Measurements from ENCODE around the gene SLC6A13.
A peak's percentile ranks its signal among the peaks of the same experiment; 100 is the strongest.

SLC6A13 gene

DNA sequence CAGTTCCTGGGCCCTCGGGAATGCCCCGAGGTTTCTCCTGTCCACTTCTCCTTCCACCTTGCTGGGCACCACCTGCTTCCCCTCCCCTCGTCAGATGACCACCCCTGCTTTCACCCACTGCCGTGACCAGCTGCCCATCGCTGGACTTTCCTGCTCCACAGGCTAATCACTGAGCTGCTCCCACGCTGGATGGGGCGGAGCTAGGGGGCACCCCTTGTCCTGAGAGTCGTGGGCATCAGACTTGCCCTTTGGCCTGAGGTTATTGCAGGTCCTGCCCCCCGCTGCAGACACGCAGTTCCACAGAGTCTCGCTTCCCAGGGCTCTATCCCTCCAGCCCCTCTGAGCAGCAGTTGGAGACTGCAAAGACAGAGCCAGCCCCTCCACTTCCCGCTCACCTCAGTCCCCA, 49.1 kb downstream of the SLC6A13 start:
- DNase-seq, result no peak

DNA sequence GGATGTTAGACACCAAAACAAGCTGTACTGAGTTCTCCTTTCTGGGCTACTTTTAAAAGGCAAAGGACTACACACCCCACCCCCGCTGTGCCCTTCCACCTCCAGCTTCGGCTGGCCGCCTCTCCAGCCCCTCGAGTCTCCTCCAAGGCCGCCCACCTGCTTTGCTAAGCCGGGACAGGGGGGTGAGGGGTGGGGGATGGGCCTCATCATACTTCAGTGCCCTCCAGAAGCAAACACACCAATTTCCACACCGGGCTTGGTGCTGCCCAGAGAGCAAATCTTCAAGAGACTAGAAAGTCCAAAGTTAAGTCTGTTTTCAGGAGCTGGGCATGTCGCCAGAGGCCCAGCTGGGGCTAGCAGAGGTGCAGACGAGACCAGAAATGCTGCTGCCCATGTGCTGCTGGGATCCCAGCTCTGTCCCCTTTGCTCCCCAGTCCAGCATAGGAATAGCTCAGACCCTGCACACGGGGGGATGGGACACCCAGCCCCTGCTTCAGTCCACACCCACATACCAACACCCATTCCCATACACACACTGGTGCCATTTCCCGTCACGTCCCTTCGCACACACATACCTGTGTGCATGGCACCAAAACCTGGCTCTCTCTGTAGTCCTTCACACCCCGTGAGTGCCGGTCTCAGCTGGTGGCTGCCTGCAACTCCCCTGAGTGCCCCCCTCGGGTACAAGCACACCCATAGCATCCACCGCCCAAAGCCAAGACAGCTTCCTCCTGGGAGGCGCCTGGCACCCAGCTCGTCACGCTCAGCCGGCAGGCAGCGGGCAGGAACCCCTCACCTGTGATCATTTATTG, 49.7 kb downstream of the SLC6A13 start:
- DNase-seq, result no peak

DNA sequence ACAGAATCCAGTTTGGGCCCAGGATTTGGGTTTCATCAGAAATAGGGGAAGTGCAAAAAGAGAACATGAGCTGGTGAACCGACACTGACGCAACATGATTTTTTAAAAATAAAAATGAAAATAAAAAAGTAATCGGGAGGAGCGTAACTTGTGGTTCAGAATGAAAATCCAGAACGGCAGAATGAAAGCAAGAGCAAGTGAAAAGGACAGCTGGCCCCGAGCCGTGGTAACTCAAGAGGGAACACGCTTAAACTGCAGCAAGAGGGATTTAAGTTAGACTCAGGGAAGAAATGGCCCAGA, 50.3 kb downstream of the SLC6A13 start:
- no peak for DNase-seq

DNA sequence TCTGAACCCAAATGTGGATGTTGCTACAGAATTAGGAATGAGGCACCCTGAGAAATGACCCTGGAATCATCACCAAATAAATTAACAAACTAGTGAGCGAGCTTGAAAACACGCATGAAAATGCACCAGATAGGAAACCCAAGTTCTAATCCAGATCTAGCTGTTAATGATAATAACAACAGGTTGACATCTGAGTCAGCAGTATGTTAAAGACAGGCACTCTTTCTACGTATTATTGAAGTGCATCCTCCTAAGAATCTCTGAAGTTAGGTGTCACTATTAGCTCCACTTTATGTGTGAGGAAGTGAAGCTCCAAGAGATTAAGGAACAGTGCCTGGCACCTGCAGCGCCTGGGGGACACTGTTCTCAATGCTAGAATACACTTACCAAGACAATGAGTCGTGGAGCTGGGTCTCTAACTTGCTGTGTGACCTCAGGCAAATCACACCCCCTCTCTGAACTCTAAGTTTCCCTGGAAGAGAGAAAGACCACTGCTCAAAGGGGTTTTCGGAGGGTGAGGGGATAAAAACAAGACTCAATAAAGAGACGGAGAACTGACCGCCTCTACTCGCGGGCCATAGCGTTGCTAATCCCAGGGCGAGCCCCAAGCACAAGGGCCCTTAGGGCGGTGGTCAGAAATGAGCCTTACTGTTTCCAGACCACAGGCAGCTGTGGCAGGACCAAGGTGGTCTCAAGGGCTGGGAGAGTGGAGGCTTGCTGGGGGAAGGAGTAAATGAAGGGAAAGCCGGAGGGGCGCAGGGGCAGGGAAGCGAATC, 50.8 kb downstream of the SLC6A13 start:
- no peak for DNase-seq

DNA sequence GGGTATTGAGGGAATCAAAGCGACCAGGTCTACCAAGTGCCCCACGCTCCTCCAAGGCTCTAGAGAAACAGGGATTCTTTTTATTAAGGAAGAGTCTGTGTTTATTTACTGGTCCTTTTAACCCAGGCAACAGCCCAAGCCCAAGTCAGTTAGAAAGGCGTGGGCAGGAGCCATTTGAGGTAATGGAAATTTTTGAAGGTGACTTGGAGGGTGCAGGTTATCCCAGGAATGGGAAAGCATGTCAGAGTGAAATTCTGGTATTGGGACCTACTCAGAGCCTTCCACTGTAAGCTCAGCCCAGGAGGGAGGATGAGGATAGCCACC, 51.5 kb downstream of the SLC6A13 start:
- DNase-seq, result no peak

DNA sequence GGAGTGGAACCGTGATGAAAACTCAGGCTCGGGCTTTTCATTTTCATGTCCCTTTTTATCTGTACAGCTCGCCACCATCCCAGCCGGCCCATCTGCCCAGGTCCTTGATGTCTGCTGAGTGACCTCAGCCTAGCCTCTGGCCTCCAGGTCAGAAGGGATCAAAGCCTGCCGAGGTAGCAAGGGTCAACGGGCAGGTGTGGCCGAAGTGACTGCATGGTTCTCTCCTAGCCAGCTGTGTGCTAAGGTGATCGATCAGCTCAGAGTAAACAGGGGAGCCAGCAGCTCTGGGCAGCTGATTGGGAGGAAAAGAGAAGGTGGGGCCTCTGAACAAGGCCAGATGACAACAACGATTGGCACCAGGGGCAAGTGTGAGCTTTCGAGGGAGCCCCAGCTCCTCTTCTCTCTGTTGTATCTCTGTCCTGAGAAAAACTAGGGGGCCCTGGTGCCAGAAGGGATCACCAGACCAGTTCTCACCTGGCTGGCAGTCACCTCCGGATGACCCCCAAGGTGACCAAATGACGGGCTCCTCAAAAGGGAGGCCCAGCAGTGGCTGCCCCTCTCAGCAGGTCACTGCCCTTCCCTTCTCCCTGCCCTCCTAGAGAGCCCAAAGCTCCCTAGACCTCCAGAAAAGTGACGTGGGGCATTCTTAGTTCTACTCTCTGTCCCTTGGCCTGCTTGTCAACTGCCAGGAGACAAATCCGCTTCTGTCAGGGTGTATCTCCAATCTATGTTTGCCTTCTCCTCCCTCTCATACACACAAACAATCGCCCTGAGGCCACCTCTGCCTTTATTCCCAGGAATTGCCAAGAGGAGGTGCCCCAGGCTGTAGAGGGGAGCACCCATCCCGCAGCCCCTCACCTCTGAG, 52.1 kb downstream of the SLC6A13 start:
- no peak for DNase-seq

DNA sequence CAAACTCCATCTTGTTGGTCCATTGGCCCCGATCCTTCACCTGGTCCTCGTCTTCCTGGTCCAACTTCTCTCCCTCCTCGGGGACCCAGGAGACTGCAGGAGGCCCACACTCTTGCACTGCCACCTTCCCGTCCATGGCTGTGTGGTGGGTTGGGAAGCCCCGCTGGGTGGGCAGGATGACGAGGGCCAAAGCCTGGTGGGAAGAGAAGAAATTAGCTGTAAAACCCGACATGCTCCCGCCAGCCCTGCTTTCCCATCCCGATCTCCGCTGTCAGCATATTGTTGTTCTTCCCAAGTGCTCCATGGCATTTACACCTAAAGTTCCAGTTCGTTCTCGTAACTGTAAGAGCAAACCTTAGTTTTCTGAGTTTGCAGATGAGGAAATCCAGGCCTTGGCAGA, 52.8 kb downstream of the SLC6A13 start:
- DNase-seq, result no peak

DNA sequence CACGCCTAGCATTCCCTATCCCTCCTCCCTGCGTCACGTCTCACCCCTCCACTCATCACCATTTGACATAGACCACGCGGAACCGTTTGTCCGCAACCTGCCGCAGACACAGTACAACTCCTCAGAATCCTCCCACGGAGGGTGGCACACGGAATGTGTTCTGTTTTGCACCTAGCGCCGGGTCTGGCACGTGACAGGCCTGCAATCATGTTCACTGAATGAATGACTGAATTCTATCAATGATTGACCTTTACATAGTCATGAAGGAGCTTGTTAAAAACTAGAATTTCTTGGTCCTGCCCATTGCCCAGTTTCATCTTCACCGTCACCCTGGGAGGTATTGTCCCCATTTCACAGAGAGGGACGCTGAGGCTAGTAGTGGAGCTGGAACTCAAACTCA, 53.4 kb downstream of the SLC6A13 start:
- no peak for DNase-seq

DNA sequence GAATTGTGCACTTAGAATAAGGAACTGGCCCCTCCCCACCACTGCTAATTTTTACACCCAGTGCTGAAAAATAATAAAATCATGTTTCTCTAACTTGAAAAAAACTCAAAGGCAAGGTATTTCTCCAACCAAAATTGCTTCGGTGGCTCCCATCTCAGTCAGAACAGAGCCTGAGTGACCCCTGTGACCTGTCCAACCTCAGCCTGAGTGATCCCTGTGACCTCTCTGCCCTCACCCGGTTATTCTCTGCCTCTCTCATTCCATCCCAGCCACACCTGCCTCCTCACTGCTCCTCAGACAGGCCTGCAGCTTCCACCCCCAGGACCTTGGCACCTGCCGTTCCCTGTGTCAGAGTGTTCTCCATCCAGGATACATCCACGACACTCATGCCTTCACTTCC, 53.8 kb downstream of the SLC6A13 start:
- DNase-seq, result no peak

DNA sequence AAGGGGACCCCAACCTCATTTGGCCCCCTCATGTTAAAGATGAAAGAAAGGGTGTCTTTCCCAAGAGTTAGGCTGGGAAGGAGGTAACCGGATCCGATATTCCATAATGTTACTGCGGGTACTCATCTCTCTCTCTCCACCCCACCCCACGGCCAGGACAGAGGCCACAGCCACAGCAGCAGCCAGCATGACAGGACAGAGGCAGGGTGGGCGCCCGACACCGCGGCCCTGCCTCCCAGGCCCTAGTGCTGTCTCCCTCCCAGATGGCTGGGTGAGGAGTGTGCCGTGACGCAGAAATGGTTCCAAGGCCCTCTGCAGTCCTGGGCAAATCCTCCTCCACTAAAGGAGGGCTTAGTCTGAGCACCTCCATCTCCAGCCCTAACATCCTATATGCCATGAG, 54.8 kb downstream of the SLC6A13 start:
- no peak for DNase-seq

DNA sequence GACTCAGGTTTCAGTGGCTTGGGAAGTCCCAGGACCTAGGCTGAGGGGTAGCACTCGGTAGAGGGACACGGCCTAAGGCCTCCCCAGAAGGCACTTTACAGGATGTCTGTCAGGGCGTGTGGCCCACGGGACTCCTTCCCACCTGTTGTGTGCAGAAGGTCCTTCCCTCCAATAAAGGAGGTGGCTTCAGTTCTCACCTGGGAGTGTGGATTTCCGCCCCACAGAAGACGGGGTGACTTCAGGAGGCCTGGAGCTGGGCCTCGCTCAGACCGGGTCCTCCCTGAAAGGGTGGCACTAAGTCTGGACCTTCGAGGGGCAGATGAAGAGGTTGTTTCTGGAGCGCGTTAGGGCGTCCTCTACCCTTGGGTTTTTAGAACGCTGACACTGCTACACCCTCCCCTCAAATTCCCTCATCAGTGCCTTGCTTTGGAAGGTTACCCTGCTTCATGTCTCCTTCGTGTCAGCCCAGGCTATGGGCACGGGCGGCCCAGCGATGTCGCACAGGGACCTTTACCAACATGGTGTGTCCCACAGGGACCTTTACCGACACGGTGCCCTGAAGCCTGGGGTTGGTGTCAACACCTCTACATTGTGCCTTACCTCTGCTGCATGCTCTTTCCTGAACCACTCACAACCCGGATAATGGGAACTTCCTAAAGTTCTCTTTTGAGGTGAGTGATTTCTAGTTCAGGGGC, 55.7 kb downstream of the SLC6A13 start:
- no peak for DNase-seq

DNA sequence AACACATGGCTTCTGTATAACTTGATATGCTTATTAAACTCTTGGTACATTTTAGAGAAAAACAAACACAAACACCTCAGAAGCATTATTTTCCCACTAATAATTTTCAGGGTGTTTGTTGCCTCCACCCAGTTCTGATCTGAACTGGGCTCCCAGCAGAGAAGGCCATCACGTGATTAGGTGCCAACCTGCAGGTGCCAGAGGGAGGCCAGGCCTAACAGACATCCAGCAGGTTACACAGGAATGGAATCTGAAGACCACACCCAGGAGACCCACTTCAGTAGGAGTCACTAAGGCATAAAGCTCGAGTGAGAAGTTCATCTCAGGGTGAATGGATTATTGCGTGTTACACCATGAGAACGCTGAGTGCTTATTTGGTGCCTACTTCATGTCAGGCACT, 57.6 kb downstream of the SLC6A13 start:
- no peak for DNase-seq

DNA sequence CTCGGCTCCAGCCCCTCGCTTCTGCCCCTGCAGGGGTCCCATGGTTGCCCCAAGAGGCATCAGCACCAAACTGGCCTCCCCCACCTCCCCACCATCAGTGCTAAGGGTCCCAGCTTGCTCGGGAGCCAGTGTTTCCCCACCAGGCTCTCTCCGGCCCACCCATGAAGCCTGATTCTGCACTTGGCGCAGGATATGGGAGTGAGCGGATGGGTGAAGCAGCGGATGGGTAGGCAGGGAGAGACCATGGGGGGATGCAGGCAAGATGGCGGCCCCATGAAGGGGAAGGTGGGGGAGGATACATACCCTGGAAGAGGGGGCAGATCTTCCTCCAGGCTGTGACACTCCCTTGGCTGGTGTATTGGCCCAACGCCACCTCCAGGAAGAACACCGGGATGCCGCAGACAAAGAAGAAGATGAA, 58.4 kb downstream of the SLC6A13 start:
- DNase-seq, result no peak

DNA sequence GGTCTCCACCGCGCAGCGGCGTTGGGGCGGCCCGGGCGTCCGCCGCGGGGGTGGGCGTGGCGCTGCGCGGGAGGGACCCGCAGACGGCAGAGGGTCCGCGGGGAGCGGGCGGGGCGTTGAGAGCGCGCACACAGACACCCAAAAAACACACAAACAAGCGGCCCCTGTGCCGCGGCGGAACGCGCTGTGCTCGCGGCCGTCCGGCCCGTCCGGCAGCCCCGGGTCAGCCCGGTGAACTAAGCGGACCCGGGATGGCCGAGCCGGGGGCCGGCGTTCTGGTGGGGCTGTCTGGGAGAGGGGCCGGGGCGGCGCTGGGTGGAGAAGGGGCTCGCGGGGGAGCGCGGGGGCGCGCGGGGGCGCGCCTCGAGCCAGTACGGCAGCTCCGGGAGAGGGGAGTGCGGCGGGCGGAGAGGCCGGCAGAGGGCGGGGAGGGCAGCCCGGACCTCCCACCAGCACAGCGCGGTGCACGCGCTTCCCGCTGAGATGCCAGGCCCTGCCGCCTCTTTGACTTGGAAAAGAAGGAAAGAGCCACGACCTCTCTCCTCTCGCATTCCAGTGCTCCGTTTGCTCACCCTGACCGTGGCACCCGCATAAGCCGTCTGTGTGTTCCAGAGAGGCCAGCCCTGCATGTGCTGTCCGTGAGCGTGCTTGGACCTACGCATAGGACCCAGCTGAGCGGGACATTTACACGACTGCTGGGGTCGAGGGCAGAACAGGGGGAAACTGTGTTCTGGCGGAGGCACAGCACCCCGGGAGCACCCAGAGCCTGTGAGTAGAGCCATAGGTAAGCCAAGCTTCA, 59.0 kb downstream of the SLC6A13 start:
- peak; percentile 12 for DNase-seq

DNA sequence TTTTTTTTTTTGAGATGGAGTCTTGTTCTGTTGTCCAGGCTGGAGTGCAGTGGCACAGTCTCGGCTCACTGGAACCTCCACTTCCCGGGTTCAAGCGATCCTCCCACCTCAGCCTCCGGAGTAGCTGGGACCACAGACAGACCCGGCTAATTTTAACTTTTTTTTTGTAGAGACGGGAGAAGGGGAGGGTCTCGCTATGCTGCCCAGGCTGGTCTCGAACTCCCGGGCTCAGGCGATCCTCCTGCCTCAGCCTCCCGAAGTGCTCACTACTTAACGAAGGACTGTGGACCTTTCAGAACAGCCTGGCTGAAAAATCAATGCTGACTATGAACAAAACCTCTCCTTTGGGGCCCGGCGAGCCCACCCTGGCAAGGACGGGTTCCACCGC, 59.6 kb downstream of the SLC6A13 start:
- no peak for DNase-seq

DNA sequence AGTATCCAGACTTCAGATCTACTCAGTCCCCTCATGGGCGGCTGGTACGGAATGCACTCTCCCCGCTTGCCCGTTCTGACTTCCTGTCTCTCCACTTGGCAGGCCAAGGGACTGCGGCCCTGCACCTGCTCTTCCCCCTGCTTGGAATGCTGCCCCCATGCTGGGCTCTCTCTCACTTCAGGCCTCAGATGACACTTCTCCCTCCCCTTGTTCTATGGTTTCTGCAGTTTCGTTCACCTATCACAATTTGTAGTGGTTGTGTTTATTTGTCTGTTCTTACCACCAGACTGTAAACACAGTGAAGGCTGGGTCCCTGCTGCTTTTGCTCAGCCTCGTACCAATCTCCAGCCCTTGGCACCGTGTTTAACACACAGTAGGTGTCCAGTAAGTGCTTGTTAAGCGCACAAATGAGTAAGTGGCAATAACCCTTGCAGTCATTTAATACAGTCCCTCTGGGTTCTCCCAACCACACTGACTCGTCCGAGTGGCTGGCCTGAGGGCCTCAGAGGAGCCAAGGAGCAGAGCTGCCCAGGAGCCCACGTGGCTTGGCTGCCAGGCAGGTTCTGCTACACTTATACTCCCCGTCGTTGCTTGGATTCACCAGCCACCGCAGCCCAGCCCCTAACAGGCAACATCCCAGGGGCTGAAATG, 60.4 kb downstream of the SLC6A13 start:
- DNase-seq, result no peak

DNA sequence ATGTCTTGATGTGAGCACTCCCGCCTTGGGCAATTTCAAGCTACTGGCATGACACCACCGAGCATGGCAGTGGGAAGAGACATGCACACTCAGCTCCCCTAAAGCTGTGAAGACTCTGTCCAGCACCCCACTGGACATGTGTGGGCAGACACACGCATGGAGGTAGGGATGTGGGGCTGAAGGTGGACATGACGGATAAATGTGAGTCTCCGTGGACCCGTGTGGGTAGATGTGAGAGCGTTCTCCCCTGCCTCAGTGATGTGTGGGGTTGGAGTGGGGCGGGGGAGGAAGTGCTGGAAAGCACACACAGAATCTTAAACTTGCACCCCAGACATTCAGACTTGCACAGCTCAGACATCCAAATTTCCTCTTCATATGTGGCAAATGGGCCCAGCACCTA, 61.3 kb downstream of the SLC6A13 start:
- DNase-seq, result no peak

DNA sequence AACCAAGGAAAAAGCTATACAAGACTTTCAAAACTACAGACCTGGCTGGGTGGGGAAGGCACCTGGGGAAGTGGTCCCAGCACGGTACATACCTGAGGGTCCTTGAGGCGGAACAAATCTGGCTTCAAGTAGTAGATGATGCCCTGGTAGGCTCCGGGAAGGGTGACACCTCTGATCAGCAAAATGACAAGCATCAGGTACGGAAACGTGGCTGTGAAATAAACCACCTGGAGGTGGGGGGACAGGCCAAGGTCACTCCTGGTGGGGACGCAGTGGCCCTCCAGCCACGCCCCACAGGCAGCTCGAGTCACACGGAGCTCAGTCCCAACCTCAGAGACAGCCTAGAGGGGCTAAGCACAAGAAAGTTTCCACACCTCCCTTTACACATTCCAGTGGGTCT, 63.9 kb downstream of the SLC6A13 start:
- no peak for DNase-seq

DNA sequence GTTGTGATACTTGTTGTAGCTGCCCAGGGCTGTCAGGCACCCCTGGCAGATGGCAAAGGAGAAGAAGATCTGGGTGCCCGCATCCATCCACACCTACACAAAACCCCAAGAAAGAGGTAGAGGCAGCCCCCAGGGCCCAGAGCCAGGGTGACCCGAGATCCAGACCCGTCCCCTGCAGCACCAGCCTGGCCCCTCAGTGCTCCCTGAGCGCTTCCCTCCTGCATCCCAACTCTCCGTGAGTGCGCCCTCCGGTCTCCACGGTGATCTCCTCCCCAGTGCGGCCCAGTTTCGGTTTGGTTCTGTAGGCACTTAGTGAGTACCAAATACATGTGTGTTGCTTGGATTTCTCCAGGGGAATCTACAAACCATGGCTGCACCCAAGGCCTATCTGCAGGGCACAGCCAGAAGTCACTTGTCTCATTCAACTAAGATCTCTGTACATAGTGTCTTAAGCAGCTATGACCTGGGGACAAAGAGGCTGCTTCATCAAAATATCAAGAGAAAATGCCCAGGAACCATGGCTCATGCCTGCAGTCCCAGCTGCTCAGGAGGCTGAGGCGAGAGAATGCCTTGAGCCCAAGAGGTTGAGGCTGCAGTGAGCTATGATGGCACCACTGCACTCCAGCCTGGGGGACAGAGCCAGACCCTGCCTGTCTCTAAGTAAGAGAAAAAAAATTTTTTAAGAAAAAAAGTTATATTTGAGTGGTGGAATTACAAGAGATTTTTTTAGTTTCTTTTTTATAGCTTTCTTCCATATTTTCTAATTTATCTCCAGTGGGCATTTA, 64.5 kb downstream of the SLC6A13 start:
- no peak for DNase-seq

DNA sequence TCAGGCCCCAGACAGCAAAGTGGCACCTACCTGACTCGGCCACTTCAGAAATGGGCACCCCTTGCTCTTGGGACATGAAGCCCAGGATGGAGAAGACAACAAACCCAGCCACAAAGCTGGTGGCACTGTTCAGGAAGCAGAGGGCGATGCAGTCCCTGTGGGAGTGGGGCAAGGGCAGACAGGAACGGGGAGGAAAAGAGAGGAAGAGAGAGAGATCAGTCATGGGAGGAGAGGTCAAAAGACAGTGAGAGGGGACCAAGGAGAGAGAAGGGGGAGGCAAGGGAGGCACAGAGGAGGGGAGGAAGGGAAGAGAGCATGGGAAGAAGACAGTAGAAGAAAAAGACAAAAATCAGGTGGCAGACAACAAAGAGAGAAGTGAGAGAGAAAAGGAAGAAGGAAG, 65.3 kb downstream of the SLC6A13 start:
- no peak for DNase-seq

DNA sequence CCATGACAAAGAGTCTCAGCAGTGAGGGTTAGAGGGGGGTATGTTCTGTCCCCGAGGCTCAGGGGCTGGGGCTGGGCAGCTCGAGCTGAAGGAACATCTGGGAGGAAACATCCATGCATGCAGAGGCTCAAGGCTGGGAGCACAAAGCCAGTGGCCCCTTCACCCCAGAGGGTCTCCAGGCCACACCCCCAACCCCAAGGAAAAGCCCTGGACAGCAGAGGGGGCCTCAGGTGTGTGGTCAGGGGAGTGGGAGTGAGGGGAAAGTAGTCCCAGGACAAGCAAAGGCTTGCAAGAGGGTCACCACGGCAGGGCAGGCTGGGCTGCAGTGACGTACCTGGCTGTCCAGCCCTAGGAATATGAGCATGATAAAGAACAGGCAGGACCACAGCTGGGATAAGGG, 66.2 kb downstream of the SLC6A13 start:
- no peak for DNase-seq

Measured in midbrain (tissue), 1 donor.